Lower lobe of right lung (tissue), 2 donors: Measurements from ENCODE around the gene LRRC10B. TPM values are rescaled to one million over a fixed set of nuclear protein-coding genes. Genes with fewer than 3 reads are reported as not detected.

Source experiments
- ATAC-seq, 2 donors: fragments of 200-7000 bp; cut with Tn5 transposase; one replicate each; pipeline ENCODE4 v1.9.1; 2020 to 2022; ENCODE audit warnings: mild to moderate bottlenecking in 2 of 2, moderate library complexity in 2 of 2
- DNase-seq: peaks from one replicate; pipeline ENCODE4 v3.0.0-alpha.2; 2020
- H3K27ac ChIP-seq: fragments of 200-600 bp; one replicate; pipeline ENCODE4 v1.8.0; 2022
- H3K27me3 ChIP-seq: fragments of 200-600 bp; one replicate; pipeline ENCODE4 v1.8.0; 2022; ENCODE audit warnings: low read depth
- H3K36me3 ChIP-seq: fragments of 200-600 bp; one replicate; pipeline ENCODE4 v1.8.0; 2022; ENCODE audit warnings: mild to moderate bottlenecking
- H3K4me1 ChIP-seq: fragments of 200-600 bp; one replicate; pipeline ENCODE4 v1.8.0; 2022
- H3K4me3 ChIP-seq: fragments of 200-600 bp; one replicate; pipeline ENCODE4 v1.8.0; 2022; ENCODE audit warnings: mild to moderate bottlenecking
- H3K9me3 ChIP-seq: fragments of 200-600 bp; one replicate; pipeline ENCODE4 v1.8.0; 2022
- intact Hi-C: fragments of 100-400 bp; cut with DNase I; formaldehyde crosslinking; loops from one replicate; pipeline ENCODE4 v1.11.0; 2022
- total RNA-seq: library from RNA; stranded (reverse); fragmentation: NEBNext Ultra II Directional; extraction: Animal tissue kit (Norgen Biotek cat#: 25700); gene quantifications from one replicate; pipeline ENCODE4 v1.2.1, GENCODE V29; 2021
- TF ChIP-seq, protein P1 (sequence below): fragments of 200-600 bp; IDR thresholded peaks from one replicate; pipeline ENCODE4 v1.8.0; 2022; ENCODE audit warnings: antibody characterized with exemption, mild to moderate bottlenecking
- donor health status: DM: no; HTN: yes; CAD: no; lungs with severe emphysema.

LRRC10B gene
- total RNA-seq, 1 donor from 2014 or later: 6.4 TPM

DNA sequence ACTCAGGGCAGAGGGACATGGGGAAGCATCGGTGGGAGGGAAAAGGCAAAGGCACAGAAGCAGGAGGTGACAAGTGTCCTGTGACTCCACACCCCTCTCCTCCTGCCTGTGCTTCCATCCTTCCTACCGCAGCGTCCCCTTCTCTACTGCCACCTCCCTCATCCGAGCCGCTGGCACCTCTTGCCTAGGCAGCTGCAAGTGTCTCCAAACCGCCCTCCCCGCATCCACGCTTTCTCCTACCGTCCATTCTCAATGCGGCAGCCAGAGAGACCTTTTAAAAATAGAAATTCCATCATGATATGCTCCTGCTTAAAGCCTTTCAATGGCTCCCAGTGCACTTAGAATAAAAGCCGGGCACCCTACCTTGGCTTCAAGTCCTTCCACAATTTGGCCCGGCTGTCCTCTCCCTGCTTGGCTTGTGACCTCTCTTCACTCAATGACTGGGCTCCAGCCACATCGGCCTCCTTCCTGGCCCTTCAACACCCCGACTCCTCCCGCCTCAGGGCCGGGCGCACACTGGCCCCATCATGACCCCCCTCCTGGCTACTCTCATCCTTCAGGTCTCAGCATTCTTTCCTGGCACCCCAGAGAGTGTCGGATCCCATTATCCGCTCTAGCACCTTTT lies 16.5 kb downstream of the LRRC10B start:
- no peak for DNase-seq
- no peak overlapping the region for H3K4me3 ChIP-seq
- no peak overlapping the region for H3K27ac ChIP-seq
- no peak for ATAC-seq
- TF ChIP-seq, protein P1, sequence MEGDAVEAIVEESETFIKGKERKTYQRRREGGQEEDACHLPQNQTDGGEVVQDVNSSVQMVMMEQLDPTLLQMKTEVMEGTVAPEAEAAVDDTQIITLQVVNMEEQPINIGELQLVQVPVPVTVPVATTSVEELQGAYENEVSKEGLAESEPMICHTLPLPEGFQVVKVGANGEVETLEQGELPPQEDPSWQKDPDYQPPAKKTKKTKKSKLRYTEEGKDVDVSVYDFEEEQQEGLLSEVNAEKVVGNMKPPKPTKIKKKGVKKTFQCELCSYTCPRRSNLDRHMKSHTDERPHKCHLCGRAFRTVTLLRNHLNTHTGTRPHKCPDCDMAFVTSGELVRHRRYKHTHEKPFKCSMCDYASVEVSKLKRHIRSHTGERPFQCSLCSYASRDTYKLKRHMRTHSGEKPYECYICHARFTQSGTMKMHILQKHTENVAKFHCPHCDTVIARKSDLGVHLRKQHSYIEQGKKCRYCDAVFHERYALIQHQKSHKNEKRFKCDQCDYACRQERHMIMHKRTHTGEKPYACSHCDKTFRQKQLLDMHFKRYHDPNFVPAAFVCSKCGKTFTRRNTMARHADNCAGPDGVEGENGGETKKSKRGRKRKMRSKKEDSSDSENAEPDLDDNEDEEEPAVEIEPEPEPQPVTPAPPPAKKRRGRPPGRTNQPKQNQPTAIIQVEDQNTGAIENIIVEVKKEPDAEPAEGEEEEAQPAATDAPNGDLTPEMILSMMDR: no peak
- intact Hi-C loops: no loop called here
- peaks cover 8% of the 10 kb centered on the region for H3K4me1 ChIP-seq
- no peaks in the 10 kb centered on the region for H3K27me3 ChIP-seq
- H3K9me3 ChIP-seq: no peaks in the 10 kb centered on the region
- no peaks in the 10 kb centered on the region for H3K36me3 ChIP-seq

DNA sequence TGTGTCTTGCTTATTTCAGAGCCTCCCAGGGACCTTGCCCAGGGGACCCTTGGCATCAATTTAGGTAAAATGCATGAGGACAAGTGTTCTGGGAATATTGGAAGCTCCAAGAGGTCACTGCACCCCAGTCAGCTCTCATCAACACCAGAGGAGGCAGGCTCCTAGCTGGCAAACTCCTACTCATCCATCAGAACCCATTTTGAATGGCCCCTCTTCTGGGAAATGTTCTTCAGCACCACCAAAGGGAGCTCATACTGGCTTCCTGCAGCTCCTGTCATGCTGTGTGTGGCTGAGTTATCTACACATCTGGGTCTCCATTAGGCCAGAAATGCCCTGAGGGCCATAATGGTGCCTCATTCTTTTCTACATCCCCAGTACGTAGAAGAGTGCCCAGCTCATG lies 17.7 kb downstream of the LRRC10B start:
- no peak for DNase-seq
- Histone ChIP-seq H3K4me1 (peaks cover 9% of the 10 kb centered on the region), H3K9me3 (no peaks in the 10 kb centered on the region), H3K36me3 (no peaks in the 10 kb centered on the region), H3K27ac (no peak overlapping the region), H3K4me3 (no peak overlapping the region), H3K27me3 (no peaks in the 10 kb centered on the region)
- TF ChIP-seq, protein P1: no peak
- no peak for ATAC-seq
- intact Hi-C loops: no loop called here

DNA sequence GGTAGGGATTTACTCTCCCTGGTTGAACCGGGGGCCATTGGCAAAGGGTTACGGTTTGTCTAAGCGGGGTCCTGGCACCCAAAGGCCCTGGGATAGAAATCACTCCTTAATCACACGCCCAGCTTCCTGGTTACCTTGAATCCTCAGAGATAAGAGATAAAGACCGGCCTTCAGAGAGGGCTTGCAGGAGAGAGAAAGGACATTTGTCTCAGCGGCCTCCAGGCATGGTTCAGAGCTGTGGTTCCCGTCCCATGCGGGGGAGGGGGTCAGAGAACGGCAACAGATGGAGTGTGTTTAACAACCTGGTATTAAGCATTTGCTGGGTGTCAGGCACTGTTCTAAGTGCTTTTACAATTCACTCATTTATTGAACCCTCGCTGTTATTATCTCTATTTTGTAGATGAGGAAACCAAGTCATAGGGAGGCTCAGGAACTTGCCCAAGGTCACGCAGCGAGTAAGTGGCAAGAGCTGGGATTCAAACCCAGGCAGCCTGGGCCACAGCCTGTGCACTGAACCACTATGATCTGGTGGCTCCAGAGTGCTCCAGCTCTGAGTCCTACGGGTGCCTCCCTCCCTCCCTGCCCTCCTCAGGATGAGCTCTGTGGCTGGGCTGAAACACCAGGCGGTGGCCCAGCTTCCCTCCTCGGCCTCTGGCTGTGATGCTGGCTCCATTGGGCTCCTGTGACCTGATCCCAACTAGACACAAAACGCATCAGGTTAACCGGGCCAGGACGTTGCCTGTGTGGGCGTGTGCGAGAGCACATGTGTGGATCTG lies 18.6 kb downstream of the LRRC10B start:
- intact Hi-C loops: no loop called here
- Histone ChIP-seq H3K27me3 (no peaks in the 10 kb centered on the region), H3K9me3 (no peaks in the 10 kb centered on the region), H3K27ac (no peak overlapping the region), H3K4me1 (peaks cover 9% of the 10 kb centered on the region), H3K4me3 (no peak overlapping the region), H3K36me3 (no peaks in the 10 kb centered on the region)
- DNase-seq: no peak
- TF ChIP-seq, protein P1: no peak
- ATAC-seq: no peak

DNA sequence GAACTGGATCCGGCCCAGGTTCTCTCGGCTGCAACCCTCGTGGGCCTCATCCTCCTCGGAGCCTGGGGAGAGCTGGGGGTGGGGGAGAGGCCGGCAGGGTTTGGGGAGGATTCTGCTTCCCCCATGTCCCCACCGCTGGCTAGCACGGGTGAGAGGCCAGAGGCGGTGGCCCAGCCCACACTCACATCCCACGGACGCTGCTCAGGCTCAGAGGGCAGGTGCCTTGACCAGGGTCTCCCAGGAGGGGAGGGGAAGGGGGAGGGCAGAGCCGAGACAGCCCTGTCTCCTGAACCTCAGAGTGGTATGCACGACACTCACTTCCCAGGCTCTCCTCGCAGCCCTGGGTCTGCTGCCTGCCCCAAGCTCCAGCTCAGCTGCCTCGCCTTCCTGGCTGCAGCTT lies 19.6 kb downstream of the LRRC10B start:
- no peaks in the 10 kb centered on the region for H3K9me3 ChIP-seq
- H3K27me3 ChIP-seq: no peaks in the 10 kb centered on the region
- ATAC-seq (no peak), DNase-seq (no peak)
- H3K27ac ChIP-seq: no peak overlapping the region
- TF ChIP-seq, protein P1: no peak
- peaks cover 9% of the 10 kb centered on the region for H3K4me1 ChIP-seq
- no peaks in the 10 kb centered on the region for H3K36me3 ChIP-seq
- no peak overlapping the region for H3K4me3 ChIP-seq
- intact Hi-C loops: no loop called here

DNA sequence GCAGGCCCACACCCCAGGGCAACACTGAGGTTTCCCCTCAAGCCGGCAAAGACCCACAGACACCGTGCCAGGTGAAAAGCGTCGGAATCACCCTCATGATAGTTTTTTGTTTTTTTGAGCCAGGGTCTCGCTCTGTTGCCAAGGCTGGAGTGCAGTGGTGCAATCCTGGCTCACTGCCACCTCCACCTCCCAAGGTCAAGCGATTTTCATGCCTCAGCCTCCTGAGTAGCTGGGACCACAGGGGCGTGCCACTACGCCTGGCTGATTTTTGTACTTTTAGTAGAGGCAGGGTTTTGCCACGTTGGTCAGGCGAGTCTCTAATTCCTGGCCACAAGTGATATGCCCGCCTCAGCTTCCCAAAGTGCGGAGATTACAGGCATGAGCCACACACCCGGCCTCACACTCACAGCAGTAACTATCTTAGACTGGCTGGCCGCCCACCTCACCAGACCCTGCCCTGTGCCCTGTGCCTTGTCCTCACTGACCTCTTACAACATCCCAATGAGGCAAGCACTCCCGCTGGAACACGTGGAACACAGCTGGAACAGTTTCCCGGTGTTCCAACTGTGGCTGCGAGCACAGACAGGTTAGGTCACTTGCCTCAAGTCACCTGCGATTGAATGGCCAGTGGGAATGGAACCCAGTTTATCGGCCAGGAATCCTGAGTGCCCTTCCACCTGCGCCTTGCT lies 21.1 kb downstream of the LRRC10B start:
- H3K9me3 ChIP-seq: no peaks in the 10 kb centered on the region
- H3K4me1 ChIP-seq: peaks cover 9% of the 10 kb centered on the region
- H3K4me3 ChIP-seq: no peak overlapping the region
- H3K27me3 ChIP-seq: no peaks in the 10 kb centered on the region
- DNase-seq: no peak
- TF ChIP-seq, protein P1: no peak
- intact Hi-C loops: no loop called here
- H3K27ac ChIP-seq: no peak overlapping the region
- ATAC-seq: peak; percentile 46 to 49
- no peaks in the 10 kb centered on the region for H3K36me3 ChIP-seq
